D341Med (cell line): ENCODE results near the gene TEX264.

Source experiments
- DNase-seq: peaks from one replicate; pipeline ENCODE4 v3.0.0; 2012; ENCODE audit warnings: low spot score

The TEX264 gene

DNA sequence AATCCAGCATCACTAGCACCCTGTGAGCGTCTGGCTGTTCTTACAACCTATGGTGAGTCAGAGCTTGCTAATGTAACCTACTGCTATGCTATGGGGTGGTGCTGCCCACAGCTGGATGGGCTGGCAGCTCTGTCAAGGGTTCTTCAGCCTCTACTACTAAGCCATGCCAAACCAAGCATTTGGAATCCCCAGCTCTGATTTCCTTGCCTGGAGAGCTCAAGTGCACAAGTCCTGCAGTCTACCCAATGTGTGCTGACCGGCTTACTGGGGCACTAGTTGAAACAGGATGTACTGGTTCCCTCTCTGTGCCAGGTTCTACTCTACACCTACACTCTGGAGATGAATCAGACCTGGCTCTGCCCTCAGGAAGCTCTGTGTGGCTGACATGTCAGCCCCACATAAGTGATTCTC lies 4.2 kb downstream of the TEX264 start:
- DNase-seq = no peak

GRCh38 chr3:51676102-51676640 lies 5.1 kb downstream of the TEX264 start:
- DNase-seq = no peak

- no peak for DNase-seq
These were observed 6.3 kb downstream of the TEX264 start for GRCh38 chr3:51677358-51677757.

GRCh38 chr3:51678186-51678585 lies 7.1 kb downstream of the TEX264 start:
- DNase-seq = no peak

GRCh38 chr3:51678641-51679040 lies 7.6 kb downstream of the TEX264 start:
- DNase-seq = no peak

- no peak for DNase-seq
These were observed 8.3 kb downstream of the TEX264 start for GRCh38 chr3:51679318-51679717.

DNA sequence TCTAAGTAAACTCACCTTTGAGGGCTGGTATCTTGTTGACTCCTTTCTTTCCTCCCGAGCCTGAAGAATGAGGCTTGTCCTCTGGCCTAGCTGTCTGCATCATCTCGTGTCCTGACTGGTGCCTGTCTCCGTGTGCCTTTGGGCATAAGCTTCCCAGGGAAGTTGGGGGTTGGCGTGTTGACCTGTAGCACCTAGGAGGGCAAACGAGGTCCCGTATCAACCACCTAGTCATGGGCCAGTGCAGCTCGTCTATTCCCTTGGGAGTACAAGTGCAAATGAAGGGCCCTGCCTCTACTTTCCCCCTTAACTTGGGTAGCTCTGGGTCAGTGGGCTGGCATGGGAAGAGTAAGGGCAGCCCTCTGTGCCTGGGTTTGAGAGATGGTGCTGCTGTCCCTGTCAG lies 8.7 kb downstream of the TEX264 start:
- no peak for DNase-seq

DNA sequence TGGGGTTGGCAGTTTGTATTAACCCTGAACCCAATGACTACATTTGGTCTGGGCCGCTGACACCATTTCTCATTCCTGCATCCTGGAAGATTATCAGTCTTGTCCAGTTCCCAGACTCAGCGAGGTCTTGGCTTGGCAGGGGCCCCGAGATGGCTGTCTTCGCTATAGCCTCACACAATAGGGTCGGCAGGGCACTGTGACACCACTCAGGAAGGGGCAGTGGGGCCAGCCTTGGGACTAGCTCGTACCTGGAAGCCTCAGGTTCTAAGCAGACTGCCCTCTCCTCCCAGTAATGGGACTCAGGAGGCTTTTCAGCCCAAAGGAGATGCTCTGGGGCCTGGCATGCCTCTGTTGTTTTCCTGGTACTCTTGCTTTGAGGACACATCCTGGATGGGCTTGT lies 9.1 kb downstream of the TEX264 start:
- no peak for DNase-seq

DNA sequence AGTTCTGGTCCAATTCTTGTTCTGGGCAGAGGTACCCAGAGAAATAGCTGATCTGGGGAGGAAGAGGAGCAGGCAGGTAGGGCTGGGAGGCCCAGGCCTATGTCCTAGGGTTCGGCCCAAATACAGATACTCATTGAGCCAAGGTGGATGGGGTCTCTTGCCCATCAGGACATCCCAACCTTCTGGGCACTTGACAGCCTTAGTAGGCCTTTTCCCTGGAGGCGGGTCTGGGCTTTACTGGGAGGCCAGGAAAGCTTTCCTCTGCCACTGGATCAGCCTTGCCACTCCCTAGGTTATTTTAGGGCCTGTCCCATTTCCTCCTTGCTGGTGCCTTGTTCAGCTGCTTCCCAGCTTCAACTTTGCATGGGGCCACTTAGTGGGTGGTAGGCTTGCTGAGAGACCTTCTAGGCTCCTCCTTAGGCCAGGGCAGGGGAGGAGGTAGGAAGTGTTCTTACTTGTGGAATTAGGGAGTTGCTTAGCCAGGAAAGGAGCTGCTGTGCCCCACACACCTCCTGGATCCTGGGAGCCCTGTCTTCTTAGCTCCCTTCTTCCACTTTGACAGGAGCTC lies 9.7 kb downstream of the TEX264 start:
- DNase-seq = no peak

- DNase-seq = no peak
These were observed 10.4 kb downstream of the TEX264 start for GRCh38 chr3:51681453-51681852.

DNA sequence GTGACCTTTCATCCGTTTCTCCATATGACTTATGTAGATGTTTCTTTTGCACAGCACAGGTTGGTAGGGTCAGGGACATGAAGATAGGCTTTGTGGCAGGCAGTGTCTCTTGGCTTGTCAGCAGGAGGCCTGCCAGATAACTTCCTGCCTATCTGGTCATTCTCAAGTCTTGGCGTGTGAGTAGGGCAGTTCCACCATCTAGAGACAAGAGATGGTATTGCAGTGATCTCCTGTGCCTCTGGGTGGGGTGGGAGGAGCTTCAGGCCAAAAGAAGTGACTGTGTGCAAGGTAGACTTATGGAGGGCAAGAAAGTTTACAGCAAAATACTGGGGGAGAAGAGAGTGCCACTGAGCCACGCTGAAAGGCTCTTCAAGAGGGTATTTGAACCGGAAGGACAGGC lies 11.0 kb downstream of the TEX264 start:
- DNase-seq = peak; percentile 84

GRCh38 chr3:51682526-51682925 lies 11.5 kb downstream of the TEX264 start:
- no peak for DNase-seq

GRCh38 chr3:51683566-51683965 lies 12.5 kb downstream of the TEX264 start:
- no peak for DNase-seq

DNA sequence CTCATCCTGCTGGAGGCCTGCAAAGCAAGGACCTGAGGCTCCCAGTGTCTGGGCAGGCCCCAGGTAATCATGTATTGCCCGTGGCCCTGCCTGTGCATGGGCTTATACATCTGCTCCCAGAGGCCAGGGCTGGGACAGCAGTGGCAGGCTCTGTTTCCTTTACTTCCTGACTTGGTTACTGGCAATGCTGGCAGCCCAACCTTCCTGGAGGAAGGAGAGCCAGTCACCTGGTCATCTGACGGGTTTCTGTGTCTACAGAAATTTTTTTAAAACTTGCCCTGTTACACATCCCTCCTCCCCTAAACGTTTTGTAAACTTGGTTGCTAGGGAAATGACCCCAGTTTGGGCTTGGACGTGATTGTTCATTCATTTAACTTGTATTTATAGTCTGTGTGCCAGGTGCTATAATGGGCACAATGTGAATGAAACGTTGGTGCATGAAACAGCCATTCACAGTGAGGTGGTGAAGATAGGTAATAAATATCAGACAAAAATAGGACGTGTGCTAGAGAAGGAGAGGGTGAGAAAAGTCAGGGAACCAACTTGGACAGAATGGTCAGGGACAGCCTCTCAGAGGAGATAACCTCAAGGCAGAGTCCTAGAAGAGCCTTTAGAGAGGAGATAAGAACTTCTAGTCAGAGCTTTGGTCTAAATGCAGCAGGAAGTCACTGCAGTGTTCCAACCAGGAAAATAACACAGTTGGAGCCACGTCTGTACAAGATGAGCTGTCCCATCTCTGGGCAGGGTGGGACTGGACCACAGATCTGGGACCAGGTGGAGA lies 14.1 kb downstream of the TEX264 start:
- no peak for DNase-seq

DNA sequence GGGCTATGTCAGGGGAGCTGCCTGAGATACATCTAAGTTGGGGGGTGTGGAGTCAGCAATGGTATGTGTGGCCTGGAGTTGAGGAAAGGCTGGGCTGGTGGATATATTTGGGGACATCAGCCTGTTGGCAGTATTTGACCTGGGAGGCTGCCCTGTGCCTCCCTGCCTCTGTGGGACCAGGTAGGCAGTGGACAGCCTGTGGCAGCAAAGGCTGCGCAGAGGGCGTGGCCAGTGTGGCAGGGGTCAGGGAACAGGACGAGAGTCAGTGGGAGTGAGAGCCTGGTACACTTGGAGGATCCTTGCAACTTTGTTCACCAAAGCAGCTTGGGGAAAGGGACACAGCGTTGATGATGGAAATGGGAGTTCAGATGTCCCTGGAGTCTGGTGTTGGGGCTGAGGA lies 15.0 kb downstream of the TEX264 start:
- DNase-seq = no peak

DNA sequence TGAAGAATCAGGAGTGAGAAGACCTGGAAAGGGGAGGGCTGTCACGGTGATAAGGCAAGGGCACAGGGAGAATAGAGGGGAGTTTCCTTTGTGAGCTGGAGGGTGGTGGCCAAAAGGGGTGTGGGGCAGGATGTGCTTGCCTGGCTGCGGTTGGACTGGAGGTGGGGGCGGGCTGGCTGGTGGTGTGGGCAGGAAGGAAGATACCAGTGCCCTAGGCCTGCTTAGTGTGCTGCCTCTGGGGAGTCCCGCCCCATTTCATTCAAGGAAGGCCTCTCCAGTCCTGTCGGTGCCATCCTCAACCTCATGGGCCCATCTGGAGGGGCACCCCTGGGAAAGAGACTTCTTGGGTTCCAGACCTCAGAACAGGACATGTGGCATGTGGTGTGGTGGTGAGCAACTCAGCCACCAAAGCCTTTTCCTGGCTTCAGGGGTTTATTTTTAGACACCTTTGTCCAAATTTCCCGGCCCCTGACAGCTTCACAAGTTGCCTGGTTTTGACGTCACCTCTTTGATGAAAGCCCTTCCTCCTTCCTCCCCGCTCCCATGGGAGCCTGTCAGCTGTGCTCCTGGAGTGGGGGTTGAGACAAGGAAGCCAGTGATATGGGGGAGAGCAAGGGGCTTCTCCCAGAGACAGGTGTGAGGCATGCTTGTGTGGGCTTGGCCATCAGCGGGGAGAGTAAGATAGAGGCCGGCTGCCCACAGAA lies 15.6 kb downstream of the TEX264 start:
- no peak for DNase-seq

DNA sequence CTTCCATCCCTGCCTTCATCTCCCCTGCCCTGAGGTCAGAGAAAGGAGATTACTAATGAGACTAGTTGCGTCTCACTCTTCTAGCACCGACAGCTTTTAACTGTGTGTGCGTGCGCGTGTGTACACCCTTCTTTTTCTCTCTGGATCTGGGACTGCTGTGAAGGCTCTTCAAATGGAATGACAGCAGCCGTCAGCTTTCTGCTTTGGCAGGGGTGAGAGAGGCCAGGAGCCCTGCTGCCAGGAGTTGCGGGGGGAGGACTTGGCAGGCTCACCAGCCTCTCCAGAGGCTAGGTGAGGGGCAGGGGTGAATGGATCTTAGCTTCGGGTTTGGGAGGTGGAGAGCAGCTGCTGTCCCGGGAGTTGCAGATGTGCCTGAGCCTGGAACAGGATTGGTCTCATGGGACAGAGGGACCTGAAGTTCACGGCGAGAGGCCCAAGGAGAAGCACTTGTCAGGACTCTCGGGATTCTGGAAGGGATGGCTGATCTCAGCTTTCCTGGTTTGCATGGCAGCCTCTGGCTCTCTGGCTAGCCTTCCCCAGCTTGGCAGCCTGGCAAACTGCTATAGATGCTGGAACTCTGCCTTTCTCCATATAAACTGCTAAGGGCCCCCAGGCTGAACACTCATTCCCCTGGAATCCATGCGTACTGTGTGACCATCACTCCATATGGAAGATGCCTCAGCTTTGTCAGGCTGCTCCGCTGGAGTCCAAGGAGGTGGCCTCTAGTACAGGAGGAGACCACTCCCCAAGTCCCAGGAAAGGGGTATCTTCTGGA lies 16.6 kb downstream of the TEX264 start:
- DNase-seq = no peak

- no peak for DNase-seq
These were observed 17.2 kb downstream of the TEX264 start for GRCh38 chr3:51688206-51688600.

GRCh38 chr3:51691021-51691420 lies 20.0 kb downstream of the TEX264 start:
- no peak for DNase-seq

GRCh38 chr3:51691949-51692348 lies 20.9 kb downstream of the TEX264 start:
- no peak for DNase-seq

GRCh38 chr3:51692980-51693395 lies 21.9 kb downstream of the TEX264 start:
- DNase-seq = peak; percentile 41

DNA sequence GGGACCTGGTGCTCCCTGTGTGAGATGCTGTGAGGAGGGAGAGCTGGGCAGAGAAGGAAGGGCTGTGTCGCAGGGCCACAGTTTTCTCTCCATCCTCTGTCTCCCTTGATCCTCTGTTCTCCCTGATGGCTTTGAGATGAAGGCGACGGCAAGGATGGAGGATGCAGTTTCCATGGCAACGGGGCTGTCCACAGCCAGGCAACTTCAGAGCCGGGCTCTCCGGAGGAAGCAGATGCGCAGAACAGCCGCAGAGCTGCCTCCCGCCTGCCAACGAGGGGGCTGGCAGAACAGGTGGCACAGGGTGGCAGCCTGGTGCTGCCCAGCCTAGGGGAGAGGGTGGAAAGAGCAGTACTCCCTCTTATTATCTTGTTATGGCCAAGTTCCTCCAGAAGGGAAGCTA lies 25.9 kb downstream of the TEX264 start:
- DNase-seq = no peak
